Melanocyte of skin (primary cell): ENCODE measurements around the gene TRANK1. TPM values are rescaled to one million over a fixed set of nuclear protein-coding genes. Genes with fewer than 3 reads are reported as not detected.

ENCODE experiments used
- small RNA-seq, 2 donors: library from RNA; depleted of rRNA; stranded (forward); fragments of <200 nt; gene quantifications; one replicate each; pipeline ENCODE3, GENCODE V24; 2012
- total RNA-seq, 2 donors: library from RNA; depleted of rRNA; stranded (reverse); fragments of >200 nt; gene quantifications; 2 replicates each; pipeline ENCODE4 v1.2.3, GENCODE V29; 2012

The TRANK1 gene
- 1 to 10 TPM; 1.7 to 5.0 TPM for total RNA-seq

DNA sequence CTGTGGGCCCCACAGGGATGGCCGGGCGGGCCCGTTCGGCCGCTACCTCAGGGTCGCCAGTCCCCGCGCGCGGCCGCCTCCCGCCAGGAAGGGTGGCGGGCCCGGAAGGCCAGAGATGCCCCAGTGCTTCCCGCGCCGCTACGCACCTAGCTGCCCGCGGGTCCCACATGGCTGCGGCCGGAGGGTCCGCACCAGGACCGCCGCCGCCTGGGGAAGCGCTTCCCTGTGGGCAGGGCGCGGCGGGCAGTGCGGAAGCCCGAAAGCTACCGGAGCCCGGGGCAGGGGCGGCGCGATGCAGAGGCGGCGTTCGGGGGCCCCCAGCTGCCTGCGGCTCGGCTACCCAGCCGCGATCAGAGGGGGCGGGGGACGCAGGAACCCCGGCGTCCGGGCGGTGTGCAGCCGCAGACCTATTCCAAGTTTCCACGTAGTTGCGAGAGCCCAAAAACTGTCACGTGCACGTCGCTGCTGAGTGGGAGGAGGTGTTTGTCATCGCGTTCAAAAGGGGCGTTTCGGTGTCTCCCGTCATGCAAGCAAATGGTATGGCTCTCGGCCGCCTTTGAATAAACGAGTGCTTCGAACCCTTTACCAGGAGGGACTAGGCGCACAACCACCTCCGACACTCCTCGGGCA is at the start of gene TRANK1:
TSS of gene TRANK1 (minus strand) at position 414 of the 630 bp plus-strand sequence. CDS start at position 169, 245 bp downstream.

DNA sequence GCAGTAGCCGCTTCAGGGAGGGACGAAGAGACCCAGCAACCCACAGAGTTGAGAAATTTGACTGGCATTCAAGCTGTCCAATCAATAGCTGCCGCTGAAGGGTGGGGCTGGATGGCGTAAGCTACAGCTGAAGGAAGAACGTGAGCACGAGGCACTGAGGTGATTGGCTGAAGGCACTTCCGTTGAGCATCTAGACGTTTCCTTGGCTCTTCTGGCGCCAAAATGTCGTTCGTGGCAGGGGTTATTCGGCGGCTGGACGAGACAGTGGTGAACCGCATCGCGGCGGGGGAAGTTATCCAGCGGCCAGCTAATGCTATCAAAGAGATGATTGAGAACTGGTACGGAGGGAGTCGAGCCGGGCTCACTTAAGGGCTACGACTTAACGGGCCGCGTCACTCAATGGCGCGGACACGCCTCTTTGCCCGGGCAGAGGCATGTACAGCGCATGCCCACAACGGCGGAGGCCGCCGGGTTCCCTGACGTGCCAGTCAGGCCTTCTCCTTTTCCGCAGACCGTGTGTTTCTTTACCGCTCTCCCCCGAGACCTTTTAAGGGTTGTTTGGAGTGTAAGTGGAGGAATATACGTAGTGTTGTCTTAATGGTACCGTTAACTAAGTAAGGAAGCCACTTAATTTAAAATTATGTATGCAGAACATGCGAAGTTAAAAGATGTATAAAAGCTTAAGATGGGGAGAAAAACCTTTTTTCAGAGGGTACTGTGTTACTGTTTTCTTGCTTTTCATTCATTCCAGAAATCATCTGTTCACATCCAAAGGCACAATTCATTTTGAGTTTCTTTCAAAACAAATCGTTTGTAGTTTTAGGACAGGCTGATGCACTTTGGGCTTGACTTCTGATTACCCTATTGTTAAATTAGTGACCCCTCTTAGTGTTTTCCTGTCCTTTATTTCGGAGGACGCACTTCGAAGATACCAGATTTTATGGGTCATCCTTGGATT is 48.8 kb upstream of the TRANK1 start, which contains the start of gene MLH1:
TSS of gene MLH1 (plus strand) at position 193 of the 958 bp plus-strand sequence. CDS start at position 223, 30 bp downstream.

DNA sequence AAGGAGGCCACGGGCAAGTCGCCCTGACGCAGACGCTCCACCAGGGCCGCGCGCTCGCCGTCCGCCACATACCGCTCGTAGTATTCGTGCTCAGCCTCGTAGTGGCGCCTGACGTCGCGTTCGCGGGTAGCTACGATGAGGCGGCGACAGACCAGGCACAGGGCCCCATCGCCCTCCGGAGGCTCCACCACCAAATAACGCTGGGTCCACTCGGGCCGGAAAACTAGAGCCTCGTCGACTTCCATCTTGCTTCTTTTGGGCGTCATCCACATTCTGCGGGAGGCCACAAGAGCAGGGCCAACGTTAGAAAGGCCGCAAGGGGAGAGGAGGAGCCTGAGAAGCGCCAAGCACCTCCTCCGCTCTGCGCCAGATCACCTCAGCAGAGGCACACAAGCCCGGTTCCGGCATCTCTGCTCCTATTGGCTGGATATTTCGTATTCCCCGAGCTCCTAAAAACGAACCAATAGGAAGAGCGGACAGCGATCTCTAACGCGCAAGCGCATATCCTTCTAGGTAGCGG is 48.0 kb upstream of the TRANK1 start, which contains the start of gene EPM2AIP1:
TSS of gene EPM2AIP1 (minus strand) at position 326 of the 520 bp plus-strand sequence. CDS start at position 272, 54 bp downstream.

Small RNA genes lying within 50 kb of the gene (small RNA-seq; reads per million reads assigned to genes)
- gene RNU6ATAC4P, result 0.09 to 0.17 reads per million in 2 donors

Other genes with a start within 250 kb of the TRANK1 start
- not detected for gene DCLK3, start 180.5 kb downstream of the TRANK1 start, total RNA-seq
- gene EPM2AIP1, start 48.1 kb upstream of the TRANK1 start, total RNA-seq, result 10 to 100 TPM; 14.3 to 21.0 TPM
- gene MLH1, start 48.5 kb upstream of the TRANK1 start, total RNA-seq, result 100 to 1,000 TPM in 1 of 2 donors, 10 to 100 TPM in 1; 37.9 to 102 TPM
- gene LRRFIP2, start 229.5 kb upstream of the TRANK1 start, total RNA-seq, result 10 to 100 TPM; 37.2 to 52.0 TPM